Upper lobe of left lung (tissue), 4 donors: Measurements from ENCODE around the gene GRID1.

Experiments
- EP300 ChIP-seq, 4 donors: sonication (generic); formaldehyde crosslinking; IDR thresholded peaks; one replicate each; pipeline ENCODE4 v1.5.1; 2017; ENCODE audit warnings: antibody characterized with exemption in 4 of 4, control low read depth in 2 of 4
- POLR2A ChIP-seq, 4 donors: fragments of 450-650 bp; IDR thresholded peaks; one replicate each; pipeline ENCODE4 v1.5.1; 2016 to 2017; ENCODE audit warnings: antibody characterized with exemption in 4 of 4, mild to moderate bottlenecking in 2 of 4
- POLR2AphosphoS5 ChIP-seq, 2 donors: sonication (generic); formaldehyde crosslinking; IDR thresholded peaks; one replicate each; pipeline ENCODE4 v1.5.1; 2017; ENCODE audit warnings: antibody characterized with exemption in 2 of 2
- TF ChIP-seq, protein P1 (sequence below), 6 experiments: fragments of 450-650 bp in 4 of 6; fragments of 200-600 bp in 2 of 6; sonication (generic) in 2 of 6; IDR thresholded peaks; one replicate each; pipeline ENCODE4 v1.5.1; 2016 to 2019; ENCODE audit warnings: antibody characterized with exemption in 6 of 6

- TF ChIP-seq, protein P1, sequence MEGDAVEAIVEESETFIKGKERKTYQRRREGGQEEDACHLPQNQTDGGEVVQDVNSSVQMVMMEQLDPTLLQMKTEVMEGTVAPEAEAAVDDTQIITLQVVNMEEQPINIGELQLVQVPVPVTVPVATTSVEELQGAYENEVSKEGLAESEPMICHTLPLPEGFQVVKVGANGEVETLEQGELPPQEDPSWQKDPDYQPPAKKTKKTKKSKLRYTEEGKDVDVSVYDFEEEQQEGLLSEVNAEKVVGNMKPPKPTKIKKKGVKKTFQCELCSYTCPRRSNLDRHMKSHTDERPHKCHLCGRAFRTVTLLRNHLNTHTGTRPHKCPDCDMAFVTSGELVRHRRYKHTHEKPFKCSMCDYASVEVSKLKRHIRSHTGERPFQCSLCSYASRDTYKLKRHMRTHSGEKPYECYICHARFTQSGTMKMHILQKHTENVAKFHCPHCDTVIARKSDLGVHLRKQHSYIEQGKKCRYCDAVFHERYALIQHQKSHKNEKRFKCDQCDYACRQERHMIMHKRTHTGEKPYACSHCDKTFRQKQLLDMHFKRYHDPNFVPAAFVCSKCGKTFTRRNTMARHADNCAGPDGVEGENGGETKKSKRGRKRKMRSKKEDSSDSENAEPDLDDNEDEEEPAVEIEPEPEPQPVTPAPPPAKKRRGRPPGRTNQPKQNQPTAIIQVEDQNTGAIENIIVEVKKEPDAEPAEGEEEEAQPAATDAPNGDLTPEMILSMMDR (IDR thresholded peaks at IDR 0.05), result peak in 2 of 6 experiments; percentile 14 to 37
- TF ChIP-seq POLR2A (IDR thresholded peaks at IDR 0.05), result no peak
- TF ChIP-seq EP300 (IDR thresholded peaks at IDR 0.05), result no peak
- TF ChIP-seq POLR2AphosphoS5 (IDR thresholded peaks at IDR 0.05), result no peak
Observed at GRCh38 chr10:85995791-85996190, 370.8 kb downstream of the GRID1 start.
